H4 (cell line): ENCODE results near the gene PLA2G2C. TPM values are rescaled to one million over a fixed set of nuclear protein-coding genes. Genes with fewer than 3 reads are reported as not detected.

Source experiments
- DNase-seq: peaks from one replicate; pipeline ENCODE4 v3.0.0-alpha.2; 2015; ENCODE audit warnings: low spot score
- total RNA-seq: library from RNA; depleted of rRNA; stranded (reverse); fragments of >200 nt; shearing (Covaris generic); gene quantifications from 2 replicates; pipeline ENCODE4 v1.2.3, GENCODE V29; 2014

The PLA2G2C gene
- total RNA-seq, 1 experiment from 2014 or later, result not detected

- DNase-seq, result peak; percentile 22
Measured at GRCh38 chr1:20184481-20184900, 1.8 kb downstream of the PLA2G2C start.

- DNase-seq, result no peak
Measured at GRCh38 chr1:20183616-20184271, 2.6 kb downstream of the PLA2G2C start.

- DNase-seq, result no peak
Measured at GRCh38 chr1:20183035-20183434, 3.3 kb downstream of the PLA2G2C start.

GRCh38 chr1:20182415-20182814 lies 3.9 kb downstream of the PLA2G2C start:
- no peak for DNase-seq

- no peak for DNase-seq
Measured at GRCh38 chr1:20180844-20181207, 5.5 kb downstream of the PLA2G2C start.

- DNase-seq, result no peak
Measured at GRCh38 chr1:20180129-20180843, 6.0 kb downstream of the PLA2G2C start.

- DNase-seq, result no peak
Measured at GRCh38 chr1:20179371-20180128, 6.8 kb downstream of the PLA2G2C start.

GRCh38 chr1:20178634-20179370 lies 7.5 kb downstream of the PLA2G2C start:
- no peak for DNase-seq

GRCh38 chr1:20174937-20175666 lies 11.2 kb downstream of the PLA2G2C start:
- DNase-seq, result no peak

GRCh38 chr1:20172033-20172590 lies 14.2 kb downstream of the PLA2G2C start:
- DNase-seq, result no peak

GRCh38 chr1:20169932-20170331 lies 16.4 kb downstream of the PLA2G2C start:
- no peak for DNase-seq

GRCh38 chr1:20168564-20169491 lies 17.5 kb downstream of the PLA2G2C start:
- no peak for DNase-seq

GRCh38 chr1:20167126-20167525 lies 19.2 kb downstream of the PLA2G2C start:
- DNase-seq, result no peak

GRCh38 chr1:20166051-20166450 lies 20.3 kb downstream of the PLA2G2C start:
- DNase-seq, result no peak

- no peak for DNase-seq
Measured at GRCh38 chr1:20165522-20165951, 20.8 kb downstream of the PLA2G2C start.

GRCh38 chr1:20164694-20165202 lies 21.6 kb downstream of the PLA2G2C start:
- no peak for DNase-seq

GRCh38 chr1:20160034-20160433 lies 26.3 kb downstream of the PLA2G2C start:
- no peak for DNase-seq

GRCh38 chr1:20158358-20159070 lies 27.8 kb downstream of the PLA2G2C start:
- no peak for DNase-seq

- no peak for DNase-seq
Measured at GRCh38 chr1:20154301-20154831, 32.0 kb downstream of the PLA2G2C start.
